Measurements from ENCODE around the gene MYO5A. TPM values are rescaled to one million over a fixed set of nuclear protein-coding genes. Genes with fewer than 3 reads are reported as not detected.

MYO5A gene
- total and polyA plus RNA-seq, 9 of the 15 experiments (the other 6 are each of a cell fraction or from before 2014, with no cell fraction given) = 0.03 to 0.82 (median 0.40) TPM

GRCh38 chr15:52509500-52510245 is 19.0 kb downstream of the MYO5A start:
- FAIRE-seq (no peak), ATAC-seq (no peak), DNase-seq (ENCODE audit: extremely low read depth in 1 of 4, low spot score in 3 of 4) (no peak)
- H3K4me1 ChIP-seq (replicated peaks in 1 of 2; ENCODE audit: control insufficient read depth in 2 of 2, insufficient read depth in 2 of 2, low read length in 2 of 2) = no peaks in the 10 kb centered on the region
- ChIA-PET POLR2A (interaction anchor here (0.9 kb wide), 1 partner anchor 16 kb away, joined by 3 read pairs; no protein-coding TSS in a partner anchor), CTCF (ENCODE audit: low intra/inter-chr PET ratio) (no interaction called here)
- BruUV-seq (replicated peaks) = no TSS peak
- no peaks in the 10 kb centered on the region for H3K79me2 ChIP-seq (ENCODE audit: control insufficient read depth, insufficient read depth, low read length)
- in situ Hi-C loops (cut with MboI) (no loop called here), intact Hi-C loops (cut with micrococcal nuclease) (no loop called here)
- no peak overlapping the region for H3K4me3 ChIP-seq
- H3K27me3 ChIP-seq (ENCODE audit: control insufficient read depth in 2 of 2, insufficient read depth in 2 of 2, low read length in 2 of 2) = peaks cover 7 to 9% of the 10 kb centered on the region in 2 experiments; a peak in 4 of 5 replicates
- no peak overlapping the region for H3K27ac ChIP-seq (ENCODE audit: extremely low read depth, low read depth, low read length)
- 1% methylated on average over 3 of the region's 3 CpGs for WGBS (ENCODE audit: insufficient coverage, low coverage, missing lambda C conversion rate)
- no peaks in the 10 kb centered on the region for H3K36me3 ChIP-seq (ENCODE audit: control insufficient read depth, insufficient read depth, low read length)
- H3K9ac ChIP-seq (ENCODE audit: insufficient read depth in 1 of 2, low read depth in 2 of 2, low read length in 2 of 2) = no peak overlapping the region
- H3K4me2 ChIP-seq (ENCODE audit: insufficient read depth, low read length) = no peak overlapping the region
- no peaks in the 10 kb centered on the region for H3K9me1 ChIP-seq (ENCODE audit: control insufficient read depth, insufficient read depth, low read length)
- H2AFZ ChIP-seq (ENCODE audit: low read depth, low read length) = no peak overlapping the region
- H3K9me3 ChIP-seq (replicated peaks; ENCODE audit: control insufficient read depth, insufficient read depth, low read depth, low read length) = no peaks in the 10 kb centered on the region
- H4K20me1 ChIP-seq (replicated peaks; ENCODE audit: control insufficient read depth, insufficient read depth, low read length) = no peaks in the 10 kb centered on the region; the same call in 1 of the 2 replicates
- no peak for TF ChIP-seq PBX2 (CRISPR knock-in tag; IDR thresholded peaks at IDR 0.05; ENCODE audit: low read depth)
- TF ChIP-seq PBX2 (tag; conservative IDR thresholded peaks at IDR 0.05; ENCODE audit: low read depth) = no peak
- TF ChIP-seq ZNF583 (CRISPR knock-in tag; IDR thresholded peaks at IDR 0.05) = no peak
- TF ChIP-seq CHD7 (IDR thresholded peaks at IDR 0.05; ENCODE audit: low read depth, low read length) = no peak
- TF ChIP-seq USF2 (CRISPR knock-in tag; IDR thresholded peaks at IDR 0.05) = no peak
- no peak for TF ChIP-seq PTTG1 (tag; IDR thresholded peaks at IDR 0.05; ENCODE audit: low read depth)

Measured in K562 (cell line).